ENCODE measurements around the gene MRPL2.

Gene MRPL2

DNA sequence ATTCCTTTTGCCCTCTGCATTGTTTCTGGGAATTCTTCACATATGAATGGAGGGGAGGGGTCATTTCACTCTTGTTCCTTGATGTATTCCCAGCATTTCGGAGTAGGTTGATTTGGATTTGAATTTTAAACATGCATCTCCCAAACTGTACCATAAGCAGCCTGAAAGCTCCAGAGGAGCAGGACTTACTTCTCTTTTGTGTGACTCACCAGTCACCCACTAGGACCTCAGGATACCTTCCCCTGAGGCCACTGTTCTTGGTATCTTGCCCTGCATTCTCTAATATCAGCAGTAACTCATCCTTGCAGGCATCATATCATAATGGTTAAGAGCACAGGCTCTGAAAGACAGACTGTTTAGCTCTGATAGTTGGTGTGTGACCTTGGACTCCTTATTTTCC is 703 bp downstream of the MRPL2 start:
- DNase-seq (ENCODE audit: extremely low read depth, low read depth), result no peak
- TF ChIP-seq, protein P1, sequence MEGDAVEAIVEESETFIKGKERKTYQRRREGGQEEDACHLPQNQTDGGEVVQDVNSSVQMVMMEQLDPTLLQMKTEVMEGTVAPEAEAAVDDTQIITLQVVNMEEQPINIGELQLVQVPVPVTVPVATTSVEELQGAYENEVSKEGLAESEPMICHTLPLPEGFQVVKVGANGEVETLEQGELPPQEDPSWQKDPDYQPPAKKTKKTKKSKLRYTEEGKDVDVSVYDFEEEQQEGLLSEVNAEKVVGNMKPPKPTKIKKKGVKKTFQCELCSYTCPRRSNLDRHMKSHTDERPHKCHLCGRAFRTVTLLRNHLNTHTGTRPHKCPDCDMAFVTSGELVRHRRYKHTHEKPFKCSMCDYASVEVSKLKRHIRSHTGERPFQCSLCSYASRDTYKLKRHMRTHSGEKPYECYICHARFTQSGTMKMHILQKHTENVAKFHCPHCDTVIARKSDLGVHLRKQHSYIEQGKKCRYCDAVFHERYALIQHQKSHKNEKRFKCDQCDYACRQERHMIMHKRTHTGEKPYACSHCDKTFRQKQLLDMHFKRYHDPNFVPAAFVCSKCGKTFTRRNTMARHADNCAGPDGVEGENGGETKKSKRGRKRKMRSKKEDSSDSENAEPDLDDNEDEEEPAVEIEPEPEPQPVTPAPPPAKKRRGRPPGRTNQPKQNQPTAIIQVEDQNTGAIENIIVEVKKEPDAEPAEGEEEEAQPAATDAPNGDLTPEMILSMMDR (IDR thresholded peaks at IDR 0.05; ENCODE audit: low read depth, low read length), result no peak

DNA sequence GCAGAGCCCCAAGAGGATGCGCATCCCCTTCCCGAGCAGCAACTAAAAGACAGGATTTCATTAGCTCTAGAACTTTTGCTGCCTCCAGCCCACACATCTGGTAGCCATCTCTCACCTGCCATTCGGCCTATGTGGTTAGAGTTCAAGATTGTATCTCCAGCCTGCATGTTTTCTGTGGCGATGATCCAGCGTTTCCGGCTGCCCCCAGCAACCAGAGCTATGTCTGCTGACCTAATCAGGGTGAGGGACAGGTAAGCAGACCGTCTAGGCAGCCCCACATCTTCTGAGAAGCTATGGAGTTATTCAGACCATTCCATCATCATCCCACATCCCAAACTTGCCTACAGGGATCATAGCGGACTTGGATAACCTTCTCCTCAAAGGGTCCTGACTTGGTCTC is 3.3 kb downstream of the MRPL2 start:
- TF ChIP-seq, protein P1 (IDR thresholded peaks at IDR 0.05; ENCODE audit: low read depth, low read length), result no peak
- no peak for DNase-seq (ENCODE audit: extremely low read depth, low read depth)

DNA sequence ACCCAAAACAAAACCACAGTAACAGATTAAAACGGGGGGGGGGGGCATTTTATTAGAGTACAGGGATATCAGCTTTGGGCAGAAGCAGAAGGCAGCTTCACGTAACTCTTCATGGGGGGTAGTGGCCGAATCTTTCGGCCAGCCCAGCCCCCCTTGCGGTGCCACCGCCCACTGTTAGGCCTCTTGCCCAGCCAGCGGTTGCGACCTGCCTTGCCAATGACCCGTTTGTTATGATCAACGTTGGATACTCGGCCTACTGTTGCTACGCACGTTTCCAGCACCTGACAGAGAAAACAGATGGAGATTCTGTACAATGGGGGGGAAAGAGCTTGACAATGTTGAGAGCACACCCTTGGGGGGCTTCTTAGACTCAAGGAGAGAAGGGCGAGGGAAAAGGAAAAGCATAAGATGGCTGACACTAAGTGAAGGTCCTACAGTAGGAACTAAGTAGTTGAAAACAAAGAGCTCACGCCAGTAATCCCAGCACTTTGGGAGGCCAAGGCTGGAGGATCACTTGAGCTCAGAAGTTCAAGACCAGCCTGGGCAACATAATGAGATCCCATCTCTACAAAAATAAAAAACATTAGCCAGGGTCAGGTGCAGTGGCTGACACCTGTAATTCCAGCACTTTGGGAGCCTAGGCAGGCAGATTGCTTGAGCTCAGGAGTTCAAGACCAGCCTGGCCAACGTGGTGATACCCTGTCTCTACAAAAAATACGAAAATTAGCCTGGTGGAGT is 4.9 kb downstream of the MRPL2 start:
- no peak for DNase-seq (ENCODE audit: extremely low read depth, low read depth)
- TF ChIP-seq, protein P1 (IDR thresholded peaks at IDR 0.05; ENCODE audit: low read depth, low read length), result no peak

DNA sequence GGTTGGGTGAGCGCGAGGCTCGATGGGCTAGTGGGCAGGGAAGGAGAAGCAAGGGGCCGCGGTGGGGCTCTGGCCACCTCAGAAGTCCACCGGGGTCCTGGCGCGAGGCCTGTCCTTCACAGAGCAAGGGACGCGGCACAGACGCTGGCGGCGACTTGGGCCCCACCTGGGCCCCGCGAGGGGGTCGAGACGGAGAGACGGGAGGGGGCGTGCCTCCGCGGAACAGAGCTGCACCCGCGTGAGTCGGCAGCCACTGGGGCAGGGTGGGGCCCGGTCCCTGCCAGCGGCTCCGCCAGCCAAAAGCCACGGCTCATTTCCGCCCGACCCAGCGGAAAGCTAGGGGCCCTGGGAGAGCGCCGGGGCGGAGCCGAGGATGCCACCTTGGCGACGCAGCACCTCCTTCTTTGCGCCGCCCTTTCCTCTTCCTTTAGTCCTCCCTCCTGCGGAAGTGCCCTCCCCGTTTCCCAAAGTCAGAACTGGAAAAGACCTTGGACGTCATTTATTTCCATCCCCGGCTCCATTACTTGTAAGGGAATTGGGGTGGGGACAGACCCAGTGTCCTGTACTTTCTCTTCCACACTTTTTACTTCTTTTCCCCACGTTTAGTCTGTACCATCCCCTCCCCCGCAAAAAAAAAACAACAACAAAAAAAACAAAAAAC is 5.6 kb downstream of the MRPL2 start, which contains the start of gene CUL7:
Gene CUL7 (minus strand): TSS at position 307 of the 661 bp plus-strand sequence. CDS start 1,063 bp downstream, outside the sequence.
- TF ChIP-seq, protein P1 (IDR thresholded peaks at IDR 0.05; ENCODE audit: low read depth, low read length), result no peak
- DNase-seq (ENCODE audit: extremely low read depth, low read depth), result peak; percentile 79

DNA sequence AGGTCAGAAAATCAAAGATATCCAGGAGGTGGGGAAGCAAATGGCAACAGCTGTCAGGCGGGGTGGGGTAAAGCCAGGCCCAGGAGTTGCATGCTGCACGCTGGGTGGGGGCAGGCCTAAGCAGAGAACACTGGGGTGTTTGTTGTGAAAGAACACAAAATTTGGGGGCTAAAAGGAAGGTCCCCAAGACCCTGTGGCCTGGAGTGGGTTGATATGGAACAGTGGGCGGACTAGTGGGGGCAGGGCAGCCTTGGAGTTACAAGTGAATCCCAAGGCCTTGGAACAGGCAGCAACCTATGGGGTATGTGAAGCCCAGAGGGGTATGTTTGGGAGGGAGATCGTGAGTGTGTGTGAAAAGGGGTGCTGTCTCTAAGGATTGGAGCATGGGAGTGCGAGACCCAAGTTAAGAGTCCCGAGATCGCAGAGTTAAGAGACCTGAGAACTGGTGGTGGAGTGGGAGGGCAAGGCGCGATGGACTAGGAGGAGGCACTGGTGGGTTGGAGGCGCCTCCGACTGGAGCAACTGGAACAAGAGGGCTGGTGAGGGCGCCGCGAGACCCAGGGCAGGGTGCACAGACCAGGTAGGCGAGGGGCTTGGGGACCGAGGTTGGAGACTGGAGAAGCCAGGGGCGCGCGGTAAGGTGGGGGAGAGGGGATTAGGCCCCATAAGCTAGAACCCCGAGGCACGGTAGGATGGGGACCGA is 6.2 kb downstream of the MRPL2 start:
- TF ChIP-seq, protein P1 (IDR thresholded peaks at IDR 0.05; ENCODE audit: low read depth, low read length), result no peak
- DNase-seq (ENCODE audit: extremely low read depth, low read depth), result no peak

DNA sequence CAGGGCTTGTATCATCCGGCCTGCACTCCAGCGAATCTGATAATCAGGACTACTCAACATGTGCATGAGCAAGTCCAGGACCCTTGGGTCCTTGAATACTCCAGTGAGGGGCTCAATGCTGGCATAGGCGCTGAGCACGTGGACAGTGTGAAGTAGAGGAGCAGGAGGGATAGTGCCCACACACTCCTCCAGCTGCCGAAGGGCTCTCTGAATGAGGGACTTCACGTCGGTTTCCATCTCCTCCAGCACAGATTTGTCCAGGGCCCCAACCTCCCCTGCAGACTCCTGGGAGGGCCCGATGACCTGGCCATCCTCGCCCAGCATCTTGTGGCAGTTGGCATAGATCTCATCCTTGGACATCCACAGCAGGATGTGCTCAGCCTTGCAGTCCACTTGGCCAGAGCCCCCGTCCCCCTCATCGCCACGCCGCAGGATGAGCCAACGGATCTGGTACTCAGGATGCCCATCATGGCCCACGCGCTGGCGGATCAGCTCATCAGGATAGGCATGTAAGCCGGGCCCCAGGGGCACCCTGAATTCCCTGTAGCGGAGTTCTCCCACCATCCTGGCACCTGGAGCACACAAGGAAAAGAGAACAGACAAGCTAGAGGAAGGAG is 6.9 kb downstream of the MRPL2 start:
- TF ChIP-seq, protein P1 (IDR thresholded peaks at IDR 0.05; ENCODE audit: low read depth, low read length), result no peak
- no peak for DNase-seq (ENCODE audit: extremely low read depth, low read depth)

All from AG09319 (cell line).